Measurements from ENCODE around the gene SLC18B1. TPM values are rescaled to one million over a fixed set of nuclear protein-coding genes. Genes with fewer than 3 reads are reported as not detected.

The SLC18B1 gene
- total RNA-seq, 1 donor from 2014 or later: 24.2 TPM

- TF ChIP-seq, protein P1, sequence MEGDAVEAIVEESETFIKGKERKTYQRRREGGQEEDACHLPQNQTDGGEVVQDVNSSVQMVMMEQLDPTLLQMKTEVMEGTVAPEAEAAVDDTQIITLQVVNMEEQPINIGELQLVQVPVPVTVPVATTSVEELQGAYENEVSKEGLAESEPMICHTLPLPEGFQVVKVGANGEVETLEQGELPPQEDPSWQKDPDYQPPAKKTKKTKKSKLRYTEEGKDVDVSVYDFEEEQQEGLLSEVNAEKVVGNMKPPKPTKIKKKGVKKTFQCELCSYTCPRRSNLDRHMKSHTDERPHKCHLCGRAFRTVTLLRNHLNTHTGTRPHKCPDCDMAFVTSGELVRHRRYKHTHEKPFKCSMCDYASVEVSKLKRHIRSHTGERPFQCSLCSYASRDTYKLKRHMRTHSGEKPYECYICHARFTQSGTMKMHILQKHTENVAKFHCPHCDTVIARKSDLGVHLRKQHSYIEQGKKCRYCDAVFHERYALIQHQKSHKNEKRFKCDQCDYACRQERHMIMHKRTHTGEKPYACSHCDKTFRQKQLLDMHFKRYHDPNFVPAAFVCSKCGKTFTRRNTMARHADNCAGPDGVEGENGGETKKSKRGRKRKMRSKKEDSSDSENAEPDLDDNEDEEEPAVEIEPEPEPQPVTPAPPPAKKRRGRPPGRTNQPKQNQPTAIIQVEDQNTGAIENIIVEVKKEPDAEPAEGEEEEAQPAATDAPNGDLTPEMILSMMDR (IDR thresholded peaks at IDR 0.05; ENCODE audit: unreplicated experiment): no peak
- no peaks in the 10 kb centered on the region for H3K36me3 Mint-ChIP-seq
- no peak overlapping the region for H3K27ac Mint-ChIP-seq
- no peaks in the 10 kb centered on the region for H3K9me3 Mint-ChIP-seq
- H3K4me1 Mint-ChIP-seq: no peaks in the 10 kb centered on the region
- no peak overlapping the region for H3K4me3 Mint-ChIP-seq
- no peaks in the 10 kb centered on the region for H3K27me3 Mint-ChIP-seq (ENCODE audit: low read depth)
- no peak for DNase-seq (ENCODE audit: low spot score in 2 of 2, unreplicated experiment in 2 of 2)
Measured at GRCh38 chr6:132730560-132730959, 67.9 kb downstream of the SLC18B1 start.

- TF ChIP-seq, protein P1 (IDR thresholded peaks at IDR 0.05; ENCODE audit: unreplicated experiment): no peak
- no peaks in the 10 kb centered on the region for H3K36me3 Mint-ChIP-seq
Measured at GRCh38 chr6:132728616-132729015, 69.8 kb downstream of the SLC18B1 start.

DNA sequence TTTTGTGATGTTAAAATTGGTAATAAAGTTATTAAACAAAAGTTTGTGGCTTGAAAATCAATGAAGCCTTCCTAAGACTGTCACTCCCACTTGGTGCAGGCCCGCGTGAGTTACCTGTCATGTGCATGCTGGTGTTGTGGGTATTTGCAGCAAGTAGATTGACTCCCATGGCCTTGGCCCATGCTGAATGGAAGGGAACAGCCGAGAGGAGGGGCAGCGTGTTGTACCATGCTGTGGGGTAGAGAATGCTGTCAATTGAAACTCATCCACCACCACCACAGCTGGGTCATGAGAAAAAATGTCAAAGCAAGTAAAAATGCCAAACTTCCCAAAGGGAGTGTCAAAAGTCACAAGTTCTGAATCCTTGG is 71.8 kb downstream of the SLC18B1 start:
- DNase-seq (ENCODE audit: low spot score in 2 of 2, unreplicated experiment in 2 of 2): no peak
- no peak overlapping the region for H3K4me3 Mint-ChIP-seq
- no peaks in the 10 kb centered on the region for H3K27me3 Mint-ChIP-seq (ENCODE audit: low read depth)
- H3K4me1 Mint-ChIP-seq: peaks cover 2% of the 10 kb centered on the region
- TF ChIP-seq, protein P1 (IDR thresholded peaks at IDR 0.05; ENCODE audit: unreplicated experiment): no peak
- H3K9me3 Mint-ChIP-seq: no peaks in the 10 kb centered on the region
- no peak overlapping the region for H3K27ac Mint-ChIP-seq
- no peaks in the 10 kb centered on the region for H3K36me3 Mint-ChIP-seq

More at GRCh38 chr6:132728616-132729015, 69.8 kb downstream of the SLC18B1 start:
- Mint-ChIP-seq H3K27me3 (ENCODE audit: low read depth) (no peaks in the 10 kb centered on the region), H3K27ac (no peak overlapping the region), H3K4me1 (peaks cover under 1% of the 10 kb centered on the region), H3K4me3 (no peak overlapping the region), H3K9me3 (no peaks in the 10 kb centered on the region)
- DNase-seq (ENCODE audit: low spot score in 2 of 2, unreplicated experiment in 2 of 2): no peak

DNA sequence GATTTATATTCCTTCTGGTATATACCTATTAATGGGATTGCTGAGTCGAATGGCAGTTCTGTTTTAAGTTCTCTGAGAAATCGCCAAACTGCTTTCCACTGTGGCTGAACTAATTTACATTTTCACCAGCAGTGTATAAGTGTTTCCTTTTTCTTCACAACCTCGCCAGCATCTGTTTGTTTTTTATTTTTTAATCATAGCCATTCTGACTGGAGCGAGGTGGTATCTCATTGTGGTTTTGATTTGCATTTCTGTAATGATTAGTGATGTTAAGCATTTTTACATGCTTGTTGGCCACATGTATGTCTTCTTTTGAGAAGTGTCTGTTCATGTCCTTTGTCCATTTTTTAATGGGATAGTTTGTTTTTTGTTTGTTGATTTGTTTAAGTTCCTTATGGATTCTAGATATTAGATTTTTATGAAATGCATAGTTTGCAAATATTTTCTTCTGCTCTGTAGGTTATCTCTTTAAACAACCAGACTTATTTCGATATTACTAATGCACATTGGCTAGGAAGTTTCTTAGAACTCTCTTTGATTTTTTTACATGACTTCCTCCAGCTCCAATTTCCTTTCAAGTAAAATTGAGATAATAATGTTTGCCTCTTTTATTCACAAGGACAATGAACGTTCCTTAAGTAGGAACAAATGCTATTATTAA is 72.4 kb downstream of the SLC18B1 start:
- DNase-seq (ENCODE audit: low spot score in 2 of 2, unreplicated experiment in 2 of 2): no peak
- Mint-ChIP-seq H3K4me3 (no peak overlapping the region), H3K27ac (no peak overlapping the region), H3K9me3 (no peaks in the 10 kb centered on the region), H3K36me3 (no peaks in the 10 kb centered on the region), H3K27me3 (ENCODE audit: low read depth) (no peaks in the 10 kb centered on the region), H3K4me1 (peaks cover 2% of the 10 kb centered on the region)
- TF ChIP-seq, protein P1 (IDR thresholded peaks at IDR 0.05; ENCODE audit: unreplicated experiment): no peak

- Mint-ChIP-seq H3K4me1 (peaks cover 2% of the 10 kb centered on the region), H3K27ac (no peak overlapping the region), H3K4me3 (no peak overlapping the region), H3K9me3 (no peaks in the 10 kb centered on the region), H3K27me3 (ENCODE audit: low read depth) (no peaks in the 10 kb centered on the region), H3K36me3 (no peaks in the 10 kb centered on the region)
- no peak for DNase-seq (ENCODE audit: low spot score in 2 of 2, unreplicated experiment in 2 of 2)
- TF ChIP-seq, protein P1 (IDR thresholded peaks at IDR 0.05; ENCODE audit: unreplicated experiment): no peak
Measured at GRCh38 chr6:132725471-132725870, 73.0 kb downstream of the SLC18B1 start.

Data from mesothelial cell of epicardium (in vitro differentiated cells).